HG02642 (cell line): Measurements from ENCODE around the gene DUSP8.

ENCODE experiments used
- ATAC-seq: cut with Tn5 transposase; IDR thresholded peaks from one replicate; pipeline ENCODE4 v1.9.1; 2021; ENCODE audit warnings: mild to moderate bottlenecking; ENCODE audit not compliant: unreplicated experiment, poor library complexity

Gene DUSP8

DNA sequence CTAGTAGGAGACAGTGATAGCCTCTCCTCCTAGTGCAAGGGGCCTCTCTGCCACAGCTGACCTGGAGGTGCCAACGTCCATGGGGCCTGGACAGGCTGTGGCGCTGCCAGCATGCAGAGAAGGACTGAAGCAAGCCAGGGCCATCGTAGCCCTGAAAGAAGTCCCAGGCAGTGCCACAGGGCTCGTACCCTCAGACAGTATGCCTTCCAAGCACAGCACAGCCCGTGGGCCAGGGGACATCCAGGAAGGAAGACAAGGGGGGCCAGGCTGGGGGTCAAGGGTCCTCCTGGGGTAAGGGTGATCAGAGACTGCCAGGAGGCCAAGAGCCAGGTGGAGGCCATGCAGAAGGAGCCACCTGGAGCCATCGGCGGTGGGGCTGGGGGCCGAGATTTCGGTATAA is 65.1 kb downstream of the DUSP8 start:
- no peak for ATAC-seq

- no peak for ATAC-seq
These were observed 66.6 kb downstream of the DUSP8 start for GRCh38 chr11:1505480-1505879.

DNA sequence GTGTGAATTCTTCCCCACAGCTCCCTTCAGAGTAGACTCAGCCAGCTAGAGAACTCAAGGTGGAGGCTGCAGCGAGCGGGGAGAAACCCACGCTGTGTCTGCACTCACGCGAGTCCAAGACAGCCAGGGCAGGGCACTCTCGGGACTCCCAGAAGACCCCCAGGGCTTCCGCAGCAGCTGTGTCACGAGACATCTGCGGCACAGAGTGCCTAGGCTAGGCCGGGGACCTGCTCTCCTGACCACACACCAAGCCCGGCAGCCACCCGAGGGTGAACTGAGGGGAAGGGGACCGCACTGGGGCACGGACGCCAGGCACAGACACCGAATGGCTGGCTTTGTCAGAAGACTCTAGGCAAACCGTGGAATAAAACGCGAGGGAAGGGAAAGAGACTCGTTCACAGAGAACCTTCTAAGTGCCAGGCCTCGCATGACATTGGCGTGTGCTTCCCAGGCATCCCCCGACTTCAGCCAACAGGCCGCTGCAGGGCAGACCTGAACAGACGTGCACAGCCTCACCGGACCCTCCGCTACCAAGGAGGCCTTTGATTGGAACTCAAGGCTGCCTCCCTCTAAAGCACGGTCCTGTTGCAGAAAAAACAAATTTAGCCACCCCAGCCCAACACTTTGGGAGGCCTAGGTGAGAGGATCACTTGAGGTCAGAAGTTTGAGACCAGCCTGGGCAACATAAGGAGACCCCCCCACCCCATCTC is 67.3 kb downstream of the DUSP8 start:
- no peak for ATAC-seq

DNA sequence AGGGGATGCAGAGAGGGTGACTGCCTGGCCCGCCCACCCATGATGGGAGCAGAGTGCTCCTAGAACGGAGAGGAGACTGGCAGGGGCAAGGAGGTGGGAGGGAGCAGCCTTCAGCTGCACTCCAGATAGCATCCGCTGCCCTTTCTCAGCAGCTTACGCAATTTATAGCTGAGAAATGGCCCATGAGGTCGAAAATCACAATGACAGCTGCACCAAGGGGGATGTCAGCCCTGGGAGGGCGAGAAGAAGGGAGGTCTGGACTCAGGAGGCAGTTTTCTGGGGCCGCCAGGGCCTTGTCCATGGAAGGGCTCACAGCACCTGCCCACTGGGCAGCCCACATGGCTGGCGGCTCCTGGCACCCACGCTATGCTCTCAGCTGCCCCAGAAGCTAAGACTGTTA is 67.9 kb downstream of the DUSP8 start:
- no peak for ATAC-seq
